ENCODE results near the gene NELFCD.

GRCh38 chr20:59006167-59006863, 25.3 kb downstream of the NELFCD start:
- TF ChIP-seq E2F8 (IDR thresholded peaks at IDR 0.05; ENCODE audit: low read depth, partially characterized antibody) (no peak), POLR2AphosphoS5 (IDR thresholded peaks at IDR 0.05; ENCODE audit: low read length) (peak; percentile 85), CBFB (IDR thresholded peaks at IDR 0.05; ENCODE audit: low read depth) (peak; percentile 21; the same call in 1 of the 2 replicates)
- TF ChIP-seq, protein P1, sequence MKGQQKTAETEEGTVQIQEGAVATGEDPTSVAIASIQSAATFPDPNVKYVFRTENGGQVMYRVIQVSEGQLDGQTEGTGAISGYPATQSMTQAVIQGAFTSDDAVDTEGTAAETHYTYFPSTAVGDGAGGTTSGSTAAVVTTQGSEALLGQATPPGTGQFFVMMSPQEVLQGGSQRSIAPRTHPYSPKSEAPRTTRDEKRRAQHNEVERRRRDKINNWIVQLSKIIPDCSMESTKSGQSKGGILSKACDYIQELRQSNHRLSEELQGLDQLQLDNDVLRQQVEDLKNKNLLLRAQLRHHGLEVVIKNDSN (IDR thresholded peaks at IDR 0.05; ENCODE audit: borderline replicate concordance, extremely low read length, insufficient read depth, low read depth, low read length), result no peak
